Right lobe of liver (tissue), 4 donors: ENCODE results near the gene SLC25A26.

ENCODE experiments used
- POLR2A ChIP-seq: fragments of 450-650 bp; IDR thresholded peaks from one replicate; pipeline ENCODE4 v1.6.1; 2017; ENCODE audit warnings: antibody characterized with exemption, mild to moderate bottlenecking
- TF ChIP-seq, protein P1 (sequence below), 4 donors: fragments of 200-600 bp in 3 of 4; fragments of 450-650 bp in 1 of 4; IDR thresholded peaks; one replicate each; pipeline versions ENCODE4 v1.5.1 to v1.8.0; 2016 to 2022; ENCODE audit warnings: antibody characterized with exemption in 4 of 4, mild to moderate bottlenecking in 2 of 4
- donor health status: DM: no; HTN: no; CAD: no.
- donor health status: DM: no; HTN: no; CAD: no.
- donor health status: DM: no; HTN: yes; CAD: no.

DNA sequence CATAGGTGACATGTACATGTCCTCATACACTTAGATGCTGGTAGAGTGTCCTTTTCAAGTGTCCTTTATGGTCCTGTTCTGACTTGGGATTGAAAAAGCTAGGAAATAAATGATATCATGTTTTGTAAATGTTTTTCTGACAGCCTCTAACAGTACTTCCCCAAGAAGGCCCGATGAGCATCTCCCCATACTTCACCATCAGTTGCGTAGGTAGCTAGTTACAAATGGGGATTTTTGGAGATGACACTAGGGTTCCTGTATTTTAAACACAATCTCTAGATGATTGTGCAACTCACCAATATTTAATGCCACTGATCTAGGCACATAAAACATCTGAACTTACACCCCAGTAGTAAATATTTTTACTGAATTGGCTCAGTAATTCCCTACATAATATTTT is 27.8 kb downstream of the SLC25A26 start:
- TF ChIP-seq, protein P1, sequence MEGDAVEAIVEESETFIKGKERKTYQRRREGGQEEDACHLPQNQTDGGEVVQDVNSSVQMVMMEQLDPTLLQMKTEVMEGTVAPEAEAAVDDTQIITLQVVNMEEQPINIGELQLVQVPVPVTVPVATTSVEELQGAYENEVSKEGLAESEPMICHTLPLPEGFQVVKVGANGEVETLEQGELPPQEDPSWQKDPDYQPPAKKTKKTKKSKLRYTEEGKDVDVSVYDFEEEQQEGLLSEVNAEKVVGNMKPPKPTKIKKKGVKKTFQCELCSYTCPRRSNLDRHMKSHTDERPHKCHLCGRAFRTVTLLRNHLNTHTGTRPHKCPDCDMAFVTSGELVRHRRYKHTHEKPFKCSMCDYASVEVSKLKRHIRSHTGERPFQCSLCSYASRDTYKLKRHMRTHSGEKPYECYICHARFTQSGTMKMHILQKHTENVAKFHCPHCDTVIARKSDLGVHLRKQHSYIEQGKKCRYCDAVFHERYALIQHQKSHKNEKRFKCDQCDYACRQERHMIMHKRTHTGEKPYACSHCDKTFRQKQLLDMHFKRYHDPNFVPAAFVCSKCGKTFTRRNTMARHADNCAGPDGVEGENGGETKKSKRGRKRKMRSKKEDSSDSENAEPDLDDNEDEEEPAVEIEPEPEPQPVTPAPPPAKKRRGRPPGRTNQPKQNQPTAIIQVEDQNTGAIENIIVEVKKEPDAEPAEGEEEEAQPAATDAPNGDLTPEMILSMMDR (IDR thresholded peaks at IDR 0.05) = no peak
- TF ChIP-seq POLR2A = no peak
